Measurements from ENCODE around the gene PXDC1.

PXDC1 gene

GRCh38 chr6:3697609-3698008 lies 53.9 kb downstream of the PXDC1 start:
- Histone ChIP-seq H2AFZ (ENCODE audit: low read length) (no peak overlapping the region), H3F3A (ENCODE audit: low read depth) (no peaks in the 10 kb centered on the region), H3K9me2 (replicated peaks; ENCODE audit: low read depth, low read length) (no peaks in the 10 kb centered on the region), H3K27me3 (ENCODE audit: insufficient read depth, low read length, poor library complexity, severe bottlenecking) (no peaks in the 10 kb centered on the region), H4K20me1 (ENCODE audit: insufficient read depth, low read length, poor library complexity, severe bottlenecking) (no peaks in the 10 kb centered on the region), H3K9ac (ENCODE audit: low read depth, low read length, poor library complexity, severe bottlenecking) (no peak overlapping the region), H3K9me3 (ENCODE audit: insufficient read depth, low read depth, low read length) (peaks cover 8% of the 10 kb centered on the region; the same call in 1 of the 2 replicates), H3K4me1 (ENCODE audit: insufficient read depth, low read length, poor library complexity, severe bottlenecking) (peaks cover 4% of the 10 kb centered on the region), H3K4me2 (ENCODE audit: low read depth, low read length, poor library complexity, severe bottlenecking) (no peak overlapping the region), H3K79me2 (ENCODE audit: insufficient read depth, low read length) (peaks cover 3% of the 10 kb centered on the region; the same call in 1 of the 2 replicates), H3K36me3 (ENCODE audit: insufficient read depth, low read length) (peaks cover 5% of the 10 kb centered on the region), H3K4me3 (ENCODE audit: low read length, poor library complexity, severe bottlenecking) (no peak overlapping the region)
- no peak for TF ChIP-seq EZH2phosphoT487 (IDR thresholded peaks at IDR 0.05; ENCODE audit: borderline replicate concordance)
- TF ChIP-seq CTCF (conservative IDR thresholded peaks at IDR 0.05; ENCODE audit: low read length): no peak

DNA sequence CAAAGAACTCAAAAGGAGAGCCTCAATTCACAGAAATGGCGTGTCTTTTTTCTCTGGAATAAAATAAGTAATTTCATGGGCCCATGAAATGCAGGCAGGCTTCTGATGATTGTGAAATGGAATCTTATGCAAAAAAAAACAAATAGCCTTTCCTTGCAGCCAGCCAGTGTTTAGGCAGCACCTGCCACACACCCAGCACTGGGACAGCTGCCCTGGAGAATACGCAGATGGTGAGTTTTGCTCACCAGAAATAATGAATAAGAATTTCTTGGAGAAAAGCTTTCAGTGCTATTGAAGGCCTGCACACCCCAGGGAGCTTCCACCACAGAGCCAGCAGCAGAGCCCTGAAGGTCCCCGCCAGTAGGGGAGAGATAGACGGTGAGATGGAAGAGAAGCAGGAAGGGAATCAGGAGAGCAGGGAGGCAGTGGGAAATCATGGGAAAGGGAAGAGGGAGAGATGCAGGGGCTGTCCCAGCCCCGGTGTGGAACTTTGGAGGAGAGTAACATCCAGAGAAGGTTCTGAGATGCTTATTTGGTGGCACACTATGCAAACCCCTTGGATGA lies 54.9 kb downstream of the PXDC1 start:
- Histone ChIP-seq H3K4me3 (ENCODE audit: low read length, poor library complexity, severe bottlenecking) (no peak overlapping the region), H4K20me1 (ENCODE audit: insufficient read depth, low read length, poor library complexity, severe bottlenecking) (no peaks in the 10 kb centered on the region), H3K9me3 (ENCODE audit: insufficient read depth, low read depth, low read length) (peaks cover 8% of the 10 kb centered on the region; the same call in 1 of the 2 replicates), H3K4me1 (ENCODE audit: insufficient read depth, low read length, poor library complexity, severe bottlenecking) (peaks cover 1% of the 10 kb centered on the region), H3K9me2 (replicated peaks; ENCODE audit: low read depth, low read length) (no peaks in the 10 kb centered on the region), H3K79me2 (ENCODE audit: insufficient read depth, low read length) (peaks cover 3% of the 10 kb centered on the region; the same call in 1 of the 2 replicates), H3K36me3 (ENCODE audit: insufficient read depth, low read length) (peaks cover 5% of the 10 kb centered on the region), H3F3A (ENCODE audit: low read depth) (no peaks in the 10 kb centered on the region), H2AFZ (ENCODE audit: low read length) (no peak overlapping the region), H3K4me2 (ENCODE audit: low read depth, low read length, poor library complexity, severe bottlenecking) (no peak overlapping the region), H3K9ac (ENCODE audit: low read depth, low read length, poor library complexity, severe bottlenecking) (no peak overlapping the region), H3K27me3 (ENCODE audit: insufficient read depth, low read length, poor library complexity, severe bottlenecking) (no peaks in the 10 kb centered on the region)
- TF ChIP-seq EZH2phosphoT487 (IDR thresholded peaks at IDR 0.05; ENCODE audit: borderline replicate concordance) (no peak), CTCF (conservative IDR thresholded peaks at IDR 0.05; ENCODE audit: low read length) (no peak)

- TF ChIP-seq CTCF (conservative IDR thresholded peaks at IDR 0.05; ENCODE audit: low read length) (no peak), EZH2phosphoT487 (IDR thresholded peaks at IDR 0.05; ENCODE audit: borderline replicate concordance) (no peak)
- H2AFZ ChIP-seq (ENCODE audit: low read length): no peak overlapping the region
- H3K79me2 ChIP-seq (ENCODE audit: insufficient read depth, low read length): peaks cover 6% of the 10 kb centered on the region; the same call in 1 of the 2 replicates
- H3K36me3 ChIP-seq (ENCODE audit: insufficient read depth, low read length): peaks cover 5% of the 10 kb centered on the region
- no peak overlapping the region for H3K4me2 ChIP-seq (ENCODE audit: low read depth, low read length, poor library complexity, severe bottlenecking)
- no peaks in the 10 kb centered on the region for H3K9me2 ChIP-seq (replicated peaks; ENCODE audit: low read depth, low read length)
- H3K9ac ChIP-seq (ENCODE audit: low read depth, low read length, poor library complexity, severe bottlenecking): no peak overlapping the region
- H4K20me1 ChIP-seq (ENCODE audit: insufficient read depth, low read length, poor library complexity, severe bottlenecking): no peaks in the 10 kb centered on the region
- H3F3A ChIP-seq (ENCODE audit: low read depth): no peaks in the 10 kb centered on the region
- H3K4me3 ChIP-seq (ENCODE audit: low read length, poor library complexity, severe bottlenecking): no peak overlapping the region
- H3K9me3 ChIP-seq (ENCODE audit: insufficient read depth, low read depth, low read length): peaks cover 8% of the 10 kb centered on the region; the same call in 1 of the 2 replicates
- H3K27me3 ChIP-seq (ENCODE audit: insufficient read depth, low read length, poor library complexity, severe bottlenecking): no peaks in the 10 kb centered on the region
- no peaks in the 10 kb centered on the region for H3K4me1 ChIP-seq (ENCODE audit: insufficient read depth, low read length, poor library complexity, severe bottlenecking)
These were observed 56.3 kb downstream of the PXDC1 start for GRCh38 chr6:3695065-3695817.

Measured in Loucy (cell line).